ENCODE results near the gene ERGIC2. TPM values are rescaled to one million over a fixed set of nuclear protein-coding genes. Genes with fewer than 3 reads are reported as not detected.

ERGIC2 gene
- total and polyA plus RNA-seq, 9 of the 15 experiments (the other 6 are each of a cell fraction or from before 2014, with no cell fraction given), result 24.1 to 180 (median 75.7) TPM

DNA sequence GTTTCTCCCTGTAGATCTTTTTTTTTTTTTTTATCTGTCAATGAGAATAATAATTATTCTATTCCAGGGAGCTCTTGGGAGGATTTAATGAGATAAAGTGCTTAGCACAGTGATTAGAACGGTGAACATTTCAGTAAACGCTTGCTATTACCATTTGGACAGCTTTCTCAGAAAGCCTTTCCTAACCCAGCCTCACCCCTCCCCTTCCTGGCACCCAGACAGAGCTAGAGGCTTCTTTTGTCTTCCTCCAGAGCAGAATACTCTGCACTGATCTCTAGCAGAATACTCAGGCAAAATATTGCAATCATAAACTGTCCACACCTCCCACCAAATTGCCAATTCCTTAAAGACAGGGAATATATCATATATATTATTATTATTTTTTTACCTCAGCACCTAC, 66.6 kb downstream of the ERGIC2 start:
- no peaks in the 10 kb centered on the region for H3K27me3 ChIP-seq (ENCODE audit: control insufficient read depth in 2 of 2, insufficient read depth in 2 of 2, low read length in 2 of 2)
- no peak overlapping the region for H3K4me3 ChIP-seq
- no peaks in the 10 kb centered on the region for H3K36me3 ChIP-seq (ENCODE audit: control insufficient read depth, insufficient read depth, low read length)
- H4K20me1 ChIP-seq (replicated peaks; ENCODE audit: control insufficient read depth, insufficient read depth, low read length), result no peaks in the 10 kb centered on the region
- no peak overlapping the region for H3K4me2 ChIP-seq (ENCODE audit: insufficient read depth, low read length)
- CTCF ChIA-PET (ENCODE audit: low intra/inter-chr PET ratio), result interaction anchor here (0.6 kb wide), 1 partner anchor 1592 kb away, joined by 3 read pairs; no protein-coding TSS in a partner anchor
- FAIRE-seq (no peak), DNase-seq (ENCODE audit: extremely low read depth in 1 of 4, low spot score in 3 of 4) (no peak), ATAC-seq (no peak)
- TF ChIP-seq ZNF133 (CRISPR knock-in tag; IDR thresholded peaks at IDR 0.05), result no peak
- H3K79me2 ChIP-seq (ENCODE audit: control insufficient read depth, insufficient read depth, low read length), result no peaks in the 10 kb centered on the region
- POLR2A ChIA-PET, result no interaction called here
- H2AFZ ChIP-seq (ENCODE audit: low read depth, low read length), result no peak overlapping the region
- H3K9me3 ChIP-seq (replicated peaks; ENCODE audit: control insufficient read depth, insufficient read depth, low read depth, low read length), result no peaks in the 10 kb centered on the region
- no peaks in the 10 kb centered on the region for H3K9me1 ChIP-seq (ENCODE audit: control insufficient read depth, insufficient read depth, low read length)
- intact Hi-C loops (cut with micrococcal nuclease), result no loop called here
- 11% methylated on average over 2 of the region's 2 CpGs for WGBS (ENCODE audit: insufficient coverage, low coverage, missing lambda C conversion rate)
- no peaks in the 10 kb centered on the region; a peak in 1 of 5 replicates for H3K4me1 ChIP-seq (replicated peaks in 1 of 2; ENCODE audit: control insufficient read depth in 2 of 2, insufficient read depth in 2 of 2, low read length in 2 of 2)
- BruUV-seq (replicated peaks), result no TSS peak
- in situ Hi-C loops (cut with MboI), result no loop called here
- H3K27ac ChIP-seq (ENCODE audit: extremely low read depth, low read depth, low read length), result no peak overlapping the region
- no peak overlapping the region for H3K9ac ChIP-seq (ENCODE audit: insufficient read depth in 1 of 2, low read depth in 2 of 2, low read length in 2 of 2)

GRCh38 chr12:29310899-29311298, 70.1 kb downstream of the ERGIC2 start:
- whole genome bisulfite sequencing (ENCODE audit: insufficient coverage, low coverage, missing lambda C conversion rate), result 63% methylated on average over 4 of the region's 4 CpGs
- Histone ChIP-seq H3K9me1 (ENCODE audit: control insufficient read depth, insufficient read depth, low read length) (no peaks in the 10 kb centered on the region), H3K4me3 (no peak overlapping the region), H3K9ac (ENCODE audit: insufficient read depth in 1 of 2, low read depth in 2 of 2, low read length in 2 of 2) (no peak overlapping the region), H3K79me2 (ENCODE audit: control insufficient read depth, insufficient read depth, low read length) (no peaks in the 10 kb centered on the region), H3K4me2 (ENCODE audit: insufficient read depth, low read length) (no peak overlapping the region), H2AFZ (ENCODE audit: low read depth, low read length) (no peak overlapping the region), H3K9me3 (replicated peaks; ENCODE audit: control insufficient read depth, insufficient read depth, low read depth, low read length) (no peaks in the 10 kb centered on the region), H3K36me3 (ENCODE audit: control insufficient read depth, insufficient read depth, low read length) (no peaks in the 10 kb centered on the region), H3K27me3 (ENCODE audit: control insufficient read depth in 2 of 2, insufficient read depth in 2 of 2, low read length in 2 of 2) (no peaks in the 10 kb centered on the region), H3K4me1 (replicated peaks in 1 of 2; ENCODE audit: control insufficient read depth in 2 of 2, insufficient read depth in 2 of 2, low read length in 2 of 2) (no peaks in the 10 kb centered on the region), H3K27ac (ENCODE audit: extremely low read depth, low read depth, low read length) (no peak overlapping the region), H4K20me1 (replicated peaks; ENCODE audit: control insufficient read depth, insufficient read depth, low read length) (no peaks in the 10 kb centered on the region)
- TF ChIP-seq, protein P1, sequence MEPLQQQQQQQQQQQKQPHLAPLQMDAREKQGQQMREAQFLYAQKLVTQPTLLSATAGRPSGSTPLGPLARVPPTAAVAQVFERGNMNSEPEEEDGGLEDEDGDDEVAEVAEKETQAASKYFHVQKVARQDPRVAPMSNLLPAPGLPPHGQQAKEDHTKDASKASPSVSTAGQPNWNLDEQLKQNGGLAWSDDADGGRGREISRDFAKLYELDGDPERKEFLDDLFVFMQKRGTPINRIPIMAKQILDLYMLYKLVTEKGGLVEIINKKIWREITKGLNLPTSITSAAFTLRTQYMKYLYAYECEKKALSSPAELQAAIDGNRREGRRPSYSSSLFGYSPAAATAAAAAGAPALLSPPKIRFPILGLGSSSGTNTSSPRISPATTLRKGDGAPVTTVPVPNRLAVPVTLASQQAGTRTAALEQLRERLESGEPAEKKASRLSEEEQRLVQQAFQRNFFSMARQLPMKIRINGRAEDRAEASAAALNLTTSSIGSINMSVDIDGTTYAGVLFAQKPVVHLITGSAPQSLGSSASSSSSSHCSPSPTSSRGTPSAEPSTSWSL (CRISPR knock-in tag; IDR thresholded peaks at IDR 0.05; ENCODE audit: borderline replicate concordance), result no peak
- TF ChIP-seq OTX1 (CRISPR knock-in tag; IDR thresholded peaks at IDR 0.05) (no peak), NBN (IDR thresholded peaks at IDR 0.05; ENCODE audit: low read depth) (no peak), ARID1B (IDR thresholded peaks at IDR 0.05) (no peak), ATF4 (CRISPR knock-in tag; IDR thresholded peaks at IDR 0.05) (no peak), ZNF395 (CRISPR knock-in tag; IDR thresholded peaks at IDR 0.05) (no peak), NR2F6 (CRISPR knock-in tag; IDR thresholded peaks at IDR 0.05) (no peak), NELFE (IDR thresholded peaks at IDR 0.05; ENCODE audit: insufficient read depth, insufficient read length) (no peak), RCOR1 (IDR thresholded peaks at IDR 0.05; ENCODE audit: borderline replicate concordance in 1 of 2, low read depth in 2 of 2, low read length in 2 of 2) (no peak), ZNF23 (CRISPR knock-in tag; IDR thresholded peaks at IDR 0.05) (no peak)
- BruUV-seq (replicated peaks), result no TSS peak
- DNase-seq (ENCODE audit: extremely low read depth in 1 of 4, low spot score in 3 of 4), result no peak
- in situ Hi-C loops (cut with MboI) (no loop called here), intact Hi-C loops (cut with micrococcal nuclease) (no loop called here)
- FAIRE-seq, result no peak
- ATAC-seq, result no peak
- ChIA-PET CTCF (ENCODE audit: low intra/inter-chr PET ratio) (no interaction called here), POLR2A (no interaction called here)
